ENCODE measurements around the gene UBE2S. TPM values are rescaled to one million over a fixed set of nuclear protein-coding genes. Genes with fewer than 3 reads are reported as not detected.

UBE2S gene
- total RNA-seq, 2 donors from 2014 or later = 43.8 to 147 TPM

- peaks cover 4% of the 10 kb centered on the region for H3K4me1 ChIP-seq
- DNase-seq = no peak
- peaks cover 28% of the 10 kb centered on the region for H3K27me3 ChIP-seq
- H3K27ac ChIP-seq = no peak overlapping the region
- no peaks in the 10 kb centered on the region for H3K36me3 ChIP-seq
- TF ChIP-seq CTCF (IDR thresholded peaks at IDR 0.05) = no peak
- no peak overlapping the region for H3K4me3 ChIP-seq
- H3K9ac ChIP-seq (ENCODE audit: low read depth in 2 of 2, low read length in 2 of 2) = no peak overlapping the region
- no peaks in the 10 kb centered on the region for H3K9me3 ChIP-seq
- intact Hi-C loops (cut with DNase I) = no loop called here
These were observed 41.6 kb downstream of the UBE2S start for GRCh38 chr19:55365964-55366363.

GRCh38 chr19:55365245-55365644, 42.3 kb downstream of the UBE2S start:
- Histone ChIP-seq H3K27ac (no peak overlapping the region), H3K4me1 (peaks cover 4% of the 10 kb centered on the region), H3K9ac (ENCODE audit: low read depth in 2 of 2, low read length in 2 of 2) (no peak overlapping the region), H3K9me3 (no peaks in the 10 kb centered on the region), H3K27me3 (peaks cover 21% of the 10 kb centered on the region), H3K36me3 (no peaks in the 10 kb centered on the region), H3K4me3 (no peak overlapping the region)
- no peak for DNase-seq
- no peak for TF ChIP-seq CTCF (IDR thresholded peaks at IDR 0.05)
- intact Hi-C loops (cut with DNase I) = no loop called here

GRCh38 chr19:55362990-55363716, 44.4 kb downstream of the UBE2S start, which contains the start of gene GARIN5B:
TSS of gene GARIN5B (minus strand) at chr19:55363260. CDS start at chr19:55363066, 194 bp downstream.
- DNase-seq = no peak
- Histone ChIP-seq H3K9ac (ENCODE audit: low read depth in 2 of 2, low read length in 2 of 2) (no peak within 1 kb of the TSS), H3K4me3 (no peak within 1 kb of the TSS), H3K27ac (no peak within 1 kb of the TSS), H3K27me3 (peaks cover 2% of the 10 kb centered on the region), H3K4me1 (no peaks in the 10 kb centered on the region), H3K36me3 (no peaks in the 10 kb centered on the region), H3K9me3 (no peaks in the 10 kb centered on the region)
- intact Hi-C loops (cut with DNase I) = no loop called here
- TF ChIP-seq CTCF (IDR thresholded peaks at IDR 0.05) = no peak

- Histone ChIP-seq H3K4me3 (no peak overlapping the region), H3K9me3 (no peaks in the 10 kb centered on the region), H3K36me3 (no peaks in the 10 kb centered on the region), H3K27ac (no peak overlapping the region), H3K9ac (ENCODE audit: low read depth in 2 of 2, low read length in 2 of 2) (no peak overlapping the region), H3K4me1 (no peaks in the 10 kb centered on the region), H3K27me3 (no peaks in the 10 kb centered on the region)
- no peak for TF ChIP-seq CTCF (IDR thresholded peaks at IDR 0.05)
- intact Hi-C loops (cut with DNase I) = no loop called here
- DNase-seq = no peak
These were observed 45.2 kb downstream of the UBE2S start for GRCh38 chr19:55362174-55362989.

GRCh38 chr19:55360902-55361301, 46.7 kb downstream of the UBE2S start:
- no peaks in the 10 kb centered on the region for H3K9me3 ChIP-seq
- intact Hi-C loops (cut with DNase I) = no loop called here
- no peak overlapping the region for H3K4me3 ChIP-seq
- no peaks in the 10 kb centered on the region for H3K27me3 ChIP-seq
- no peaks in the 10 kb centered on the region for H3K4me1 ChIP-seq
- DNase-seq = no peak
- no peak for TF ChIP-seq CTCF (IDR thresholded peaks at IDR 0.05)
- no peak overlapping the region for H3K9ac ChIP-seq (ENCODE audit: low read depth in 2 of 2, low read length in 2 of 2)
- no peaks in the 10 kb centered on the region for H3K36me3 ChIP-seq
- H3K27ac ChIP-seq = no peak overlapping the region

Measured in colonic mucosa (tissue), 4 donors.